ENCODE measurements around the gene DOCK10.
A peak's percentile ranks its signal among the peaks of the same experiment; 100 is the strongest.

Gene DOCK10

GRCh38 chr2:224909885-224910573 is 132.2 kb downstream of the DOCK10 start:
- TF ChIP-seq, protein P1, sequence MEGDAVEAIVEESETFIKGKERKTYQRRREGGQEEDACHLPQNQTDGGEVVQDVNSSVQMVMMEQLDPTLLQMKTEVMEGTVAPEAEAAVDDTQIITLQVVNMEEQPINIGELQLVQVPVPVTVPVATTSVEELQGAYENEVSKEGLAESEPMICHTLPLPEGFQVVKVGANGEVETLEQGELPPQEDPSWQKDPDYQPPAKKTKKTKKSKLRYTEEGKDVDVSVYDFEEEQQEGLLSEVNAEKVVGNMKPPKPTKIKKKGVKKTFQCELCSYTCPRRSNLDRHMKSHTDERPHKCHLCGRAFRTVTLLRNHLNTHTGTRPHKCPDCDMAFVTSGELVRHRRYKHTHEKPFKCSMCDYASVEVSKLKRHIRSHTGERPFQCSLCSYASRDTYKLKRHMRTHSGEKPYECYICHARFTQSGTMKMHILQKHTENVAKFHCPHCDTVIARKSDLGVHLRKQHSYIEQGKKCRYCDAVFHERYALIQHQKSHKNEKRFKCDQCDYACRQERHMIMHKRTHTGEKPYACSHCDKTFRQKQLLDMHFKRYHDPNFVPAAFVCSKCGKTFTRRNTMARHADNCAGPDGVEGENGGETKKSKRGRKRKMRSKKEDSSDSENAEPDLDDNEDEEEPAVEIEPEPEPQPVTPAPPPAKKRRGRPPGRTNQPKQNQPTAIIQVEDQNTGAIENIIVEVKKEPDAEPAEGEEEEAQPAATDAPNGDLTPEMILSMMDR (conservative IDR thresholded peaks at IDR 0.05; ENCODE audit: low read length) = no peak
- H3K4me3 ChIP-seq (ENCODE audit: low read length) = no peak overlapping the region; the same call in 1 of the 2 replicates
- peak; percentile 96 for DNase-seq (ENCODE audit: low read depth)

DNA sequence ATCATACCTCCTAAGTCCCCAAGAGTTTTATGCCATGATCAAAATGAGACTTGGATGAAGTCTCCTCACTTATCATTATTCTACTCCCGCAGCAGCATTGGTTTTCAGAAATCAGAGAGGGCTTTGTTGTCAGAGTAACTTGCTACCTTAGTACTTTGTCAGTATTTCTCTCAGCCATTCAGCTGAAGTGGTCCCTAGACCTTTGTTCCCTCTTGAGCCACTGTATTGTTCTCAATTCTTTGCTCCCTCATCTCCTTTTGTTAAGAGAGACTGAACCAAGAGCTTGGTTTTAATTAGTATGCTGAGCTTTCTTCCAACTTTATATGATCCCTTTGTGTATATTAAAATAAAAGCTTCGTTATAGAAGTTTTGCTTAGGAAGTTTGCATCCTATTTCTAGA is 133.4 kb downstream of the DOCK10 start:
- no peak overlapping the region for H3K4me3 ChIP-seq (ENCODE audit: low read length)
- DNase-seq (ENCODE audit: low read depth) = no peak
- TF ChIP-seq, protein P1 (conservative IDR thresholded peaks at IDR 0.05; ENCODE audit: low read length) = no peak

- no peak for DNase-seq (ENCODE audit: low read depth)
- TF ChIP-seq, protein P1 (conservative IDR thresholded peaks at IDR 0.05; ENCODE audit: low read length) = no peak
- H3K4me3 ChIP-seq (ENCODE audit: low read length) = no peak overlapping the region
Observed at GRCh38 chr2:224904381-224904780, 137.9 kb downstream of the DOCK10 start.

GRCh38 chr2:224903621-224904020 is 138.6 kb downstream of the DOCK10 start:
- H3K4me3 ChIP-seq (ENCODE audit: low read length) = no peak overlapping the region
- TF ChIP-seq, protein P1 (conservative IDR thresholded peaks at IDR 0.05; ENCODE audit: low read length) = no peak
- no peak for DNase-seq (ENCODE audit: low read depth)

DNA sequence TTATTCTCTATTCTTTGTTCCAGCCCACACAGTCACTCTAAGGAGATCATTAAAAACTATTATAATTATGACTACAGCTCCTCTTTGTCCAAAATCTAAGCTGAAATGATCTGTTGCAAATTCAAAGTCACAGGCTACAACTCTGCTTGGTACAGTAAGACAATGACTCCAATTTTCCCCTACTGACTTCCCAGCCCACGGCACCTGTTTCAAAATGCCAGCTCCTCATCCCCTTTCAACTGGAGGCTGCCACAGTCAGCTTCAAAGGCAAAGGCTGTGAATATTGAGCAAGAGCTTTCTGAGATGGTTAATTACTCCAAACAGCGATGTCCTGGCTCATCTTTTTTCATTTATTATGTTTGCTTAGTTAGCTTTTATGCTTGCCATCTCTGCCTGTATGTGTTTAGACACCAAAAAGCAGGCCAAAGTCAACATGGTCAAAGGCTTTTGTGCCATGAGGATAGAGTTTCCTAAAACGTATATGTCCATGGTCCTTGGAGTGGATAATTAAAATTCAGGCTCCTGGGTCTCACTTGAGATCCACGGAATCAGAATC is 141.1 kb downstream of the DOCK10 start:
- no peak overlapping the region for H3K4me3 ChIP-seq (ENCODE audit: low read length)
- DNase-seq (ENCODE audit: low read depth) = no peak
- TF ChIP-seq, protein P1 (conservative IDR thresholded peaks at IDR 0.05; ENCODE audit: low read length) = no peak

- TF ChIP-seq, protein P1 (conservative IDR thresholded peaks at IDR 0.05; ENCODE audit: low read length) = no peak
- H3K4me3 ChIP-seq (ENCODE audit: low read length) = no peak overlapping the region
- DNase-seq (ENCODE audit: low read depth) = no peak
Observed at GRCh38 chr2:224895377-224895776, 146.9 kb downstream of the DOCK10 start.

- TF ChIP-seq, protein P1 (conservative IDR thresholded peaks at IDR 0.05; ENCODE audit: low read length) = no peak
- DNase-seq (ENCODE audit: low read depth) = no peak
- H3K4me3 ChIP-seq (ENCODE audit: low read length) = no peak overlapping the region
Observed at GRCh38 chr2:224894356-224894755, 147.9 kb downstream of the DOCK10 start.
